Pancreas (tissue), 10 donors: ENCODE results near the gene GNPTAB. TPM values are rescaled to one million over a fixed set of nuclear protein-coding genes. Genes with fewer than 3 reads are reported as not detected.
A peak's percentile ranks its signal among the peaks of the same experiment; 100 is the strongest.

Experiments used
- ATAC-seq, 4 donors: fragments of 200-7000 bp; cut with Tn5 transposase; one replicate each; pipeline versions ENCODE4 v1.8.0 to v1.9.1; 2020; ENCODE audit warnings: mild to moderate bottlenecking in 4 of 4, moderate library complexity in 4 of 4
- DNase-seq, 6 donors: peaks; one replicate each; pipeline ENCODE4 v3.0.0-alpha.2; 2020
- FAIRE-seq: peaks from 2 replicates; lab custom pipeline; 2012; peaks lifted over from hg19 to GRCh38; lab: Jason Lieb, UNC
- H3K27ac ChIP-seq, 4 donors: fragments of 200-600 bp; sonication (generic); 1 replicate in 3 of 4; 2 replicates in 1 of 4; pipeline versions ENCODE4 v1.5.0 to v1.8.0; 2020
- H3K27me3 ChIP-seq, 4 donors: fragments of 200-600 bp; one replicate each; pipeline ENCODE4 v1.8.0; 2021
- H3K36me3 ChIP-seq, 3 donors: fragments of 200-600 bp; sonication (generic) in 1 of 3; one replicate each; pipeline versions ENCODE4 v1.5.0 to v1.8.0; 2020 to 2021
- H3K4me1 ChIP-seq, 3 donors: fragments of 200-600 bp; one replicate each; pipeline ENCODE4 v1.8.0; 2021
- H3K4me3 ChIP-seq, 4 donors: fragments of 200-600 bp; sonication (generic) in 2 of 4; one replicate each; pipeline versions ENCODE4 v1.5.0 to v1.8.0; 2020 to 2021
- H3K9me3 ChIP-seq, 4 donors: fragments of 200-600 bp; one replicate each; pipeline ENCODE4 v1.8.0; 2021
- CTCF ChIP-seq, 4 donors: fragments of 200-600 bp; sonication (generic) in 3 of 4; IDR thresholded peaks; one replicate each; pipeline versions ENCODE4 v1.5.0 to v1.8.0; 2021; ENCODE audit warnings: antibody characterized with exemption in 4 of 4
- WGBS, 2 donors: extraction: QIAGEN DNeasy Blood & Tissue Kit; methylation state at CpG; one replicate each; pipeline ENCODE4 v1.1.7; 2013; 5-methylcytosine and 5-hydroxymethylcytosine counted together
- intact Hi-C, 3 donors: fragments of 100-400 bp; cut with DNase I; formaldehyde crosslinking; loops; one replicate each; pipeline versions ENCODE4 v1.11.1 to v1.14.2; 2022
- polyA plus RNA-seq, 2 donors: library from polyadenylated mRNA; stranded (reverse); fragments of 200-250 nt; gene quantifications; one replicate each; pipeline ENCODE4 v1.2.3, GENCODE V29; 2013
- total RNA-seq, 6 donors: library from RNA; stranded (reverse); fragmentation: NEBNext Ultra II Directional in 4 of 6; extraction: Animal tissue kit (Norgen Biotek cat#: 25700) in 4 of 6; gene quantifications; one replicate each; pipeline versions ENCODE4 v1.2.1 to v1.2.4, GENCODE V29; 2021 to 2023
- donor health status: healthy with polysubstance abuse.
- donor health status: DM: no; HTN: no; CAD: no; lungs with moderate emphysema.
- donor health status: DM: no; HTN: no; CAD: no.
- donor health status: control.
- donor health status: control.
- donor health status: Bipolar disorder and iron deficiency.
- donor health status: DM: yes; HTN: yes; CAD: no.
- donor health status: DM: no; HTN: no; CAD: no.
- donor health status: DM: no; HTN: no; CAD: no.
- donor health status: DM: yes; HTN: yes; CAD: no.

The GNPTAB gene
- total and polyA plus RNA-seq, 8 donors = 5.4 to 27.7 (median 12.2) TPM

GRCh38 chr12:101839324-101840283 lies 8.8 kb upstream of the GNPTAB start:
- DNase-seq = peak in 4 of 6 donors; percentile 40 to 72 (median 54)

GRCh38 chr12:101838628-101839323 lies 8.0 kb upstream of the GNPTAB start:
- intact Hi-C loops = loop anchor here in 1 of 3 donors (5.0 kb wide), 1 partner anchor 61 kb away; no protein-coding TSS in a partner anchor
- 73 to 81% methylated on average over 3 of the region's 3 CpGs for WGBS, 2 donors

More at GRCh38 chr12:101839324-101840283, 8.8 kb upstream of the GNPTAB start:
- WGBS, 2 donors = 25 to 30% methylated on average over 6 of the region's 6 CpGs
- no peaks in the 10 kb centered on the region for H3K36me3 ChIP-seq
- ATAC-seq (peak; percentile 70 to 97 (median 91)), FAIRE-seq (no peak)
- no peaks in the 10 kb centered on the region for H3K27me3 ChIP-seq
- no peaks in the 10 kb centered on the region for H3K9me3 ChIP-seq
- intact Hi-C loops = loop anchor here in 1 of 3 donors (5.0 kb wide), 1 partner anchor 62 kb away; no protein-coding TSS in a partner anchor
- H3K4me1 ChIP-seq = no peaks in the 10 kb centered on the region
- no peak overlapping the region for H3K4me3 ChIP-seq
- TF ChIP-seq CTCF (IDR thresholded peaks at IDR 0.05) = peak; percentile 66 to 77 (median 74)
- H3K27ac ChIP-seq = no peak overlapping the region

GRCh38 chr12:101832030-101832429 lies 1.3 kb upstream of the GNPTAB start:
- FAIRE-seq (no peak), ATAC-seq (no peak), DNase-seq (no peak)
- peaks cover 0 to 6% (median 0%) of the 10 kb centered on the region in 3 donors for H3K4me1 ChIP-seq
- no peaks in the 10 kb centered on the region for H3K36me3 ChIP-seq
- no peak for TF ChIP-seq CTCF (IDR thresholded peaks at IDR 0.05)
- no peak overlapping the region for H3K4me3 ChIP-seq
- no peak overlapping the region for H3K27ac ChIP-seq
- intact Hi-C loops = no loop called here
- H3K9me3 ChIP-seq = no peaks in the 10 kb centered on the region
- H3K27me3 ChIP-seq = no peaks in the 10 kb centered on the region
- WGBS, 2 donors = 73 to 77% methylated on average over 1 of the region's 1 CpG

More at GRCh38 chr12:101838628-101839323, 8.0 kb upstream of the GNPTAB start:
- DNase-seq (no peak), FAIRE-seq (no peak), ATAC-seq (peak in 1 of 4 donors; percentile 18)
- H3K27ac ChIP-seq = no peak overlapping the region
- H3K9me3 ChIP-seq = no peaks in the 10 kb centered on the region
- H3K4me3 ChIP-seq = no peak overlapping the region
- H3K4me1 ChIP-seq = no peaks in the 10 kb centered on the region
- no peak for TF ChIP-seq CTCF (IDR thresholded peaks at IDR 0.05)
- H3K36me3 ChIP-seq = no peaks in the 10 kb centered on the region
- H3K27me3 ChIP-seq = no peaks in the 10 kb centered on the region

- H3K27me3 ChIP-seq = no peaks in the 10 kb centered on the region
- ATAC-seq (peak in 3 of 4 donors; percentile 36 to 57 (median 51)), DNase-seq (peak in 1 of 6 donors; percentile 38), FAIRE-seq (no peak)
- H3K4me1 ChIP-seq = peaks cover 0 to 6% (median 5%) of the 10 kb centered on the region in 3 donors
- no peaks in the 10 kb centered on the region for H3K36me3 ChIP-seq
- peak overlapping the region; percentile 64 to 85 (median 80) for H3K4me3 ChIP-seq
- WGBS, 2 donors = 3 to 4% methylated on average over 11 of the region's 11 CpGs
- peak overlapping the region; percentile 53 to 84 (median 74) for H3K27ac ChIP-seq
- intact Hi-C loops = no loop called here
- H3K9me3 ChIP-seq = no peaks in the 10 kb centered on the region
- TF ChIP-seq CTCF (IDR thresholded peaks at IDR 0.05) = no peak
Observed at GRCh38 chr12:101829639-101830366, 956 bp downstream of the GNPTAB start.
